Endothelial cell of umbilical vein (primary cell): ENCODE data around the gene DENND1A. TPM values are rescaled to one million over a fixed set of nuclear protein-coding genes. Genes with fewer than 3 reads are reported as not detected.
"Not testable (repeated sequence)": the region's sequence is repeated elsewhere in the genome, so short reads cannot be mapped to it uniquely, and the experiment has no call there.

ENCODE experiments used
- BruUV-seq: library from RNA; stranded (reverse); fragments of 400-500 nt; replicated peaks from 2 replicates; lab custom pipeline; 2021; lab: Mats Ljungman, UMichigan
- CTCF ChIA-PET: fragments of 300-600, 350-600 bp; sonication (Branson Sonifier 250); formaldehyde crosslinking; loops from one replicate; lab custom pipeline; 2021; ENCODE audit warnings: antibody characterized with exemption, inconsistent platforms; lab: Charles Lee
- POLR2A ChIA-PET: fragments of 300-600, 350-600 bp; sonication (Branson Sonifier 250); formaldehyde crosslinking; loops from one replicate; lab custom pipeline; 2021; ENCODE audit warnings: antibody characterized with exemption, inconsistent platforms; lab: Charles Lee
- DNase-seq: peaks from one replicate; pipeline ENCODE4 v3.0.0-alpha.2; 2011; ENCODE audit warnings: low read depth, low spot score
- FAIRE-seq: peaks from 2 replicates; lab custom pipeline; 2011; peaks lifted over from hg19 to GRCh38; lab: Jason Lieb, UNC
- H2AFZ ChIP-seq: 2 replicates; pipeline ENCODE4 v1.6.0; 2012; ENCODE audit warnings: low read depth, low read length, control low read depth, inconsistent platforms
- H3K27ac ChIP-seq: 2 replicates; pipeline ENCODE4 v1.5.1; 2011; ENCODE audit warnings: low read depth, mild to moderate bottlenecking, control low read depth, low read length, moderate library complexity; ENCODE audit not compliant: insufficient read depth
- H3K27me3 ChIP-seq, 2 experiments: 2 replicates each; pipeline versions ENCODE4 v1.6.0 to v1.6.1; 2011; ENCODE audit warnings: low read length in 2 of 2, mixed read lengths in 1 of 2; ENCODE audit not compliant: control insufficient read depth in 2 of 2, insufficient read depth in 2 of 2
- H3K36me3 ChIP-seq, 2 experiments: 2 replicates in 1 of 2; 3 replicates in 1 of 2; pipeline ENCODE4 v1.5.1; 2011; ENCODE audit warnings: low read length in 2 of 2, mild to moderate bottlenecking in 1 of 2, moderate library complexity in 1 of 2; ENCODE audit not compliant: control insufficient read depth in 2 of 2, insufficient read depth in 2 of 2; ENCODE audit errors: extremely low read depth in 1 of 2
- H3K4me1 ChIP-seq: 3 replicates; pipeline ENCODE4 v1.5.1; 2011; ENCODE audit warnings: mild to moderate bottlenecking, low read length; ENCODE audit not compliant: control insufficient read depth, insufficient read depth; ENCODE audit errors: extremely low read depth
- H3K4me2 ChIP-seq: 2 replicates; pipeline ENCODE4 v1.6.1; 2011; ENCODE audit warnings: low read length, control low read depth, mixed read lengths; ENCODE audit not compliant: insufficient read depth
- H3K4me3 ChIP-seq, 3 experiments: fragments of 200-600 bp in 1 of 3; sonication (generic), shearing (Covaris generic) in 1 of 3; replicated peaks in 1 of 3; 2 replicates each; pipeline ENCODE4 v1.5.1; 2011 to 2016; ENCODE audit warnings: control low read depth in 3 of 3, low read length in 3 of 3, mild to moderate bottlenecking in 2 of 3, inconsistent platforms in 1 of 3, low read depth in 1 of 3, moderate library complexity in 1 of 3; ENCODE audit not compliant: insufficient read depth in 1 of 3
- H3K79me2 ChIP-seq: 2 replicates; pipeline ENCODE4 v1.6.0; 2012; ENCODE audit warnings: low read length, inconsistent platforms; ENCODE audit not compliant: control insufficient read depth, insufficient read depth
- H3K9ac ChIP-seq: replicated peaks from 2 replicates; pipeline ENCODE3; 2011; ENCODE audit warnings: low read length, control low read depth; ENCODE audit not compliant: insufficient read depth; ENCODE audit errors: extremely low read depth
- H3K9me1 ChIP-seq: replicated peaks from 3 replicates; pipeline ENCODE4 v1.6.0; 2011; ENCODE audit warnings: mild to moderate bottlenecking, low read length; ENCODE audit not compliant: control insufficient read depth, insufficient read depth; ENCODE audit errors: extremely low read depth
- H3K9me3 ChIP-seq: replicated peaks from 2 replicates; pipeline ENCODE4 v1.5.1; 2012; ENCODE audit warnings: low read length, inconsistent platforms; ENCODE audit not compliant: control insufficient read depth, insufficient read depth
- H4K20me1 ChIP-seq: replicated peaks from 2 replicates; pipeline ENCODE3; 2011; ENCODE audit warnings: mild to moderate bottlenecking, low read length; ENCODE audit not compliant: control insufficient read depth, insufficient read depth; ENCODE audit errors: extremely low read depth
- CTCF ChIP-seq, 2 donors: IDR thresholded peaks; 1 replicate in 1 of 2; 2 replicates in 1 of 2; pipeline ENCODE4 v1.5.1; 2011; ENCODE audit warnings: low read length in 2 of 2, mild to moderate bottlenecking in 2 of 2, moderate library complexity in 2 of 2, control low read depth in 1 of 2, inconsistent platforms in 1 of 2, low read depth in 1 of 2; ENCODE audit not compliant: insufficient read depth in 1 of 2; ENCODE audit errors: extremely low read depth in 1 of 2
- FOS ChIP-seq: IDR thresholded peaks from 2 replicates; pipeline ENCODE4 v1.6.1; 2011; ENCODE audit warnings: mild to moderate bottlenecking, low read length, moderate library complexity, borderline replicate concordance; ENCODE audit not compliant: insufficient read depth
- GATA2 ChIP-seq: IDR thresholded peaks from 2 replicates; pipeline ENCODE4 v1.7.0; 2011; ENCODE audit warnings: low read depth, mild to moderate bottlenecking, moderate library complexity, mixed read lengths, low read length; ENCODE audit not compliant: insufficient read length, insufficient read depth
- POLR2A ChIP-seq: IDR thresholded peaks from 2 replicates; pipeline ENCODE4 v1.6.1; 2012; ENCODE audit warnings: low read depth, mild to moderate bottlenecking, control low read depth, low read length
- POLR2AphosphoS5 ChIP-seq: IDR thresholded peaks from 2 replicates; pipeline ENCODE4 v1.6.1; 2012; ENCODE audit warnings: low read depth, mild to moderate bottlenecking, control low read depth, low read length, moderate library complexity; ENCODE audit not compliant: insufficient read depth
- dilution Hi-C: fragments of 300-500 bp; cut with MboI; formaldehyde crosslinking; loops from one replicate; pipeline ENCODE4 v1.15.0; 2019; ENCODE audit warnings: low sequenced_read_pairs; ENCODE audit not compliant: extremely low pct_ligation_motif_present
- intact Hi-C: fragments of 100-400 bp; cut with micrococcal nuclease; formaldehyde crosslinking; loops from one replicate; pipeline ENCODE4 v1.10.0; 2022
- polyA plus RNA-seq, 4 experiments: library from polyadenylated mRNA; depleted of rRNA in 3 of 4; stranded (reverse) in 3 of 4; unstranded in 1 of 4; fragments of >200 nt; gene quantifications; 2 replicates each; pipeline versions ENCODE4 v1.2.1 to v1.2.3, GENCODE V29; 2011 to 2012; ENCODE audit warnings: missing spikeins in 1 of 4
- total RNA-seq: library from RNA; stranded (reverse); gene quantifications from 2 replicates; pipeline ENCODE4 v1.2.3, GENCODE V29; 2021

Gene DENND1A
- total and polyA plus RNA-seq, 2 donors (not counting 3 experiments of a cell fraction or from before 2014, with no cell fraction given): 18.5 to 24.5 TPM

DNA sequence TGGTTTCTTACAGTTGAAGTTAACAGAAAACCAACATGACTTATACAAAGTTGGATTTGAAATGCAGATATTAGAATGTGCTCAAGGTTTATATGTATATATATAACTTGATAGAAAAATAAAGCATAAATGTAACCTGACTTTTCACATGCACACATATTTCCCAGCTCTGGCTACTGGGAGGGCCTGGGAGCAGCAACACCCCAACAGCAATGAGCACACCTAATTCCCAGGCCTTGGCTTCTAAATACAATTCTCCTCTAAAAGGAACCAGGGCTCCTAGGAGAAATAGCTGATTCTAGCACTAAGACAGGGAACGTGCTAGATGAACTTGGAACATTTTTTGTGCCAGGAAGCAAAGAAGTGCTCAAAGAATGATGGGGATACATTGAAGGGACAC is 42.1 kb downstream of the DENND1A start:
- no peak for FAIRE-seq
- Histone ChIP-seq H3K9me1 (no peaks in the 10 kb centered on the region), H3K79me2 (no peaks in the 10 kb centered on the region), H2AFZ (no peak overlapping the region), H3K27ac (no peak overlapping the region), H3K4me1 (no peaks in the 10 kb centered on the region), H4K20me1 (no peaks in the 10 kb centered on the region), H3K36me3 (no peaks in the 10 kb centered on the region), H3K9me3 (no peaks in the 10 kb centered on the region), H3K27me3 (no peaks in the 10 kb centered on the region), H3K4me3 (no peak overlapping the region), H3K4me2 (no peak overlapping the region), H3K9ac (no peak overlapping the region)
- no peak for DNase-seq
- ChIA-PET POLR2A (no interaction called here), CTCF (no interaction called here)
- intact Hi-C loops: no loop called here
- dilution Hi-C loops: no loop called here
- BruUV-seq: no TSS peak
- TF ChIP-seq CTCF (IDR thresholded peaks at IDR 0.05; ENCODE audit: extremely low read depth in 1 of 2, insufficient read depth in 1 of 2, low read depth in 1 of 2, low read length in 2 of 2): no peak
- TF ChIP-seq POLR2AphosphoS5: no peak
- TF ChIP-seq GATA2: no peak
- no peak for TF ChIP-seq FOS
- TF ChIP-seq POLR2A: no peak

DNA sequence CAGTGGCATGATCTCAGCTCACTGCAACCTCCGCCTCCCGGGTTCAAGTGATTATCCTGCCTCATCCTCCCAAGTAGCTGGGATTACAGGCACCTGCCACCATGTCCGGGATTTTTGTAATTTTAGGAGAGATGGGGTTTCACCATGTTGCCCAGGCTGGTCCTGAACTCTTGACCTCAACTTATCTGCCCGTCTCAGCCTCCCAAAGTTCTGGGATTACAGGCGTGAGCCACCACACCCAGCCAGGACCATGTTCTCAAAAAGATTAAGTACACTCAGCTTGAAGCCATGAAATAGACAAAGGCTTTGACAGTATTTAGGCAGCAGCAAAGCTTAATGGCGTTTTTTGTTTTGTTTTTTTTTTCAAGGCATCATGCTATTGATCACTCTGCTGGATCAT is 44.1 kb downstream of the DENND1A start:
- DNase-seq, H3K4me1 ChIP-seq, H4K20me1 ChIP-seq, FAIRE-seq, H3K9ac ChIP-seq, H3K4me2 ChIP-seq, H3K36me3 ChIP-seq, H3K27me3 ChIP-seq, H3K9me3 ChIP-seq, H3K9me1 ChIP-seq, H2AFZ ChIP-seq, dilution Hi-C loops, BruUV-seq, H3K79me2 ChIP-seq, H3K4me3 ChIP-seq, H3K27ac ChIP-seq, intact Hi-C loops, POLR2A ChIA-PET: not testable (repeated sequence)
- CTCF ChIA-PET: interaction anchor here (1.3 to 2.0 kb wide), 2 partner anchors 8 to 14 kb away, joined by 5 to 6 read pairs; no protein-coding TSS in a partner anchor
